Tibial nerve (tissue), 4 donors: ENCODE results near the gene PPP1R15B. TPM values are rescaled to one million over a fixed set of nuclear protein-coding genes. Genes with fewer than 3 reads are reported as not detected.

Experiments
- DNase-seq, 2 donors: peaks; one replicate each; pipeline ENCODE4 v3.0.0-alpha.2; 2019; ENCODE audit warnings: low spot score in 2 of 2
- H3K27ac ChIP-seq, 4 donors: fragments of 200-600 bp; sonication (generic) in 3 of 4; one replicate each; pipeline ENCODE4 v1.5.1; 2017 to 2019; ENCODE audit warnings: mild to moderate bottlenecking in 1 of 4
- H3K27me3 ChIP-seq, 2 donors: fragments of 200-600 bp; sonication (generic) in 1 of 2; one replicate each; pipeline versions ENCODE4 v1.5.1 to v1.6.0; 2017 to 2019
- H3K36me3 ChIP-seq, 3 donors: fragments of 200-600 bp; sonication (generic); one replicate each; pipeline ENCODE4 v1.5.1; 2018 to 2019
- H3K4me1 ChIP-seq, 4 donors: fragments of 200-600 bp; sonication (generic) in 3 of 4; one replicate each; pipeline ENCODE4 v1.5.1; 2017 to 2019
- H3K4me3 ChIP-seq, 4 donors: fragments of 200-600 bp; sonication (generic) in 3 of 4; one replicate each; pipeline ENCODE4 v1.5.1; 2017 to 2019; ENCODE audit warnings: mild to moderate bottlenecking in 1 of 4, moderate library complexity in 1 of 4
- H3K9me3 ChIP-seq, 4 donors: fragments of 200-600 bp; sonication (generic) in 3 of 4; one replicate each; pipeline ENCODE4 v1.5.1; 2017 to 2019
- CTCF ChIP-seq, 5 experiments: fragments of 200-600 bp in 3 of 5; fragments of 450-650 bp in 2 of 5; sonication (generic) in 3 of 5; IDR thresholded peaks; one replicate each; pipeline ENCODE4 v1.5.1; 2016 to 2019; ENCODE audit warnings: antibody characterized with exemption in 5 of 5, mild to moderate bottlenecking in 3 of 5, moderate library complexity in 2 of 5
- EP300 ChIP-seq, 2 donors: sonication (generic); formaldehyde crosslinking; IDR thresholded peaks; one replicate each; pipeline ENCODE4 v1.6.1; 2017; ENCODE audit warnings: antibody characterized with exemption in 2 of 2, mild to moderate bottlenecking in 1 of 2
- POLR2A ChIP-seq, 2 donors: fragments of 450-650 bp; IDR thresholded peaks; one replicate each; pipeline ENCODE4 v1.6.1; 2017; ENCODE audit warnings: antibody characterized with exemption in 2 of 2, mild to moderate bottlenecking in 2 of 2, moderate library complexity in 2 of 2
- WGBS, 2 donors: methylation state at CpG; one replicate each; pipeline ENCODE4 v1.1.5; 2018; 5-methylcytosine and 5-hydroxymethylcytosine counted together
- total RNA-seq, 4 donors: library from RNA; depleted of rRNA; stranded (reverse); fragments of >200 nt; gene quantifications; one replicate each; pipeline ENCODE4 v1.1.0, GENCODE V29; 2016

The PPP1R15B gene
- total RNA-seq, 4 donors from 2014 or later, result 42.9 to 59.9 (median 49.2) TPM

- DNase-seq, result no peak
- Histone ChIP-seq H3K36me3 (no peaks in the 10 kb centered on the region), H3K4me1 (no peaks in the 10 kb centered on the region), H3K9me3 (no peaks in the 10 kb centered on the region), H3K27ac (no peak overlapping the region), H3K4me3 (no peak overlapping the region), H3K27me3 (no peaks in the 10 kb centered on the region)
- no peak for TF ChIP-seq POLR2A (IDR thresholded peaks at IDR 0.05)
- no peak for TF ChIP-seq CTCF (IDR thresholded peaks at IDR 0.05)
- no peak for TF ChIP-seq EP300 (IDR thresholded peaks at IDR 0.05)
These were observed 20.0 kb downstream of the PPP1R15B start for GRCh38 chr1:204391629-204392028.

GRCh38 chr1:204390751-204391466 is 20.7 kb downstream of the PPP1R15B start:
- DNase-seq, result no peak
- Histone ChIP-seq H3K4me3 (no peak overlapping the region), H3K36me3 (no peaks in the 10 kb centered on the region), H3K4me1 (no peaks in the 10 kb centered on the region), H3K27me3 (no peaks in the 10 kb centered on the region), H3K27ac (no peak overlapping the region), H3K9me3 (no peaks in the 10 kb centered on the region)
- 60 to 64% methylated on average over 4 of the region's 4 CpGs for WGBS, 2 donors
- TF ChIP-seq POLR2A (IDR thresholded peaks at IDR 0.05) (no peak), CTCF (IDR thresholded peaks at IDR 0.05) (no peak)

GRCh38 chr1:204385727-204386126 is 25.9 kb downstream of the PPP1R15B start:
- TF ChIP-seq POLR2A (IDR thresholded peaks at IDR 0.05) (no peak), EP300 (IDR thresholded peaks at IDR 0.05) (no peak), CTCF (IDR thresholded peaks at IDR 0.05) (no peak)
- Histone ChIP-seq H3K4me3 (no peak overlapping the region), H3K27me3 (peaks cover 0 to 2% of the 10 kb centered on the region in 2 donors), H3K9me3 (no peaks in the 10 kb centered on the region), H3K36me3 (no peaks in the 10 kb centered on the region), H3K27ac (no peak overlapping the region), H3K4me1 (no peaks in the 10 kb centered on the region)
- no peak for DNase-seq
- WGBS, 2 donors, result 86 to 87% methylated on average over 2 of the region's 2 CpGs

GRCh38 chr1:204384636-204385352 is 26.8 kb downstream of the PPP1R15B start:
- no peaks in the 10 kb centered on the region for H3K9me3 ChIP-seq
- H3K27me3 ChIP-seq, result peaks cover 0 to 2% of the 10 kb centered on the region in 2 donors
- no peaks in the 10 kb centered on the region for H3K36me3 ChIP-seq
- TF ChIP-seq POLR2A (IDR thresholded peaks at IDR 0.05) (no peak), CTCF (IDR thresholded peaks at IDR 0.05) (no peak), EP300 (IDR thresholded peaks at IDR 0.05) (no peak)
- H3K4me3 ChIP-seq, result no peak overlapping the region
- no peaks in the 10 kb centered on the region for H3K4me1 ChIP-seq
- H3K27ac ChIP-seq, result no peak overlapping the region
- DNase-seq, result no peak
- WGBS, 2 donors, result 77 to 81% methylated on average over 7 of the region's 7 CpGs

GRCh38 chr1:204383163-204383904 is 28.3 kb downstream of the PPP1R15B start:
- no peaks in the 10 kb centered on the region for H3K9me3 ChIP-seq
- H3K27ac ChIP-seq, result no peak overlapping the region
- H3K27me3 ChIP-seq, result peaks cover 0 to 11% of the 10 kb centered on the region in 2 donors
- DNase-seq, result no peak
- H3K36me3 ChIP-seq, result no peaks in the 10 kb centered on the region
- WGBS, 2 donors, result 72% methylated on average over 5 of the region's 5 CpGs
- TF ChIP-seq EP300 (IDR thresholded peaks at IDR 0.05) (no peak), POLR2A (IDR thresholded peaks at IDR 0.05) (no peak), CTCF (IDR thresholded peaks at IDR 0.05) (no peak)
- H3K4me3 ChIP-seq, result no peak overlapping the region
- H3K4me1 ChIP-seq, result peaks cover 0 to 3% (median 1%) of the 10 kb centered on the region in 4 donors
